Transverse colon (tissue), 4 donors: ENCODE data around the gene ACTR1B. TPM values are rescaled to one million over a fixed set of nuclear protein-coding genes. Genes with fewer than 3 reads are reported as not detected.
"Not testable (repeated sequence)": the region's sequence is repeated elsewhere in the genome, so short reads cannot be mapped to it uniquely, and the experiment has no call there.

Source experiments
- DNase-seq: peaks from one replicate; pipeline ENCODE4 v3.0.0-alpha.2; 2019
- H3K27ac ChIP-seq, 4 donors: fragments of 200-600 bp; sonication (generic); 2 replicates each; pipeline ENCODE4 v1.5.1; 2016 to 2018; ENCODE audit warnings: inconsistent platforms in 4 of 4
- H3K27me3 ChIP-seq: fragments of 200-600 bp; sonication (generic); 2 replicates; pipeline ENCODE4 v1.5.1; 2017; ENCODE audit warnings: inconsistent platforms
- H3K36me3 ChIP-seq, 4 donors: fragments of 200-600 bp; sonication (generic); 2 replicates each; pipeline ENCODE4 v1.5.1; 2017 to 2019; ENCODE audit warnings: inconsistent platforms in 4 of 4
- H3K4me1 ChIP-seq, 4 donors: fragments of 200-600 bp; sonication (generic); 2 replicates each; pipeline ENCODE4 v1.5.1; 2017 to 2020; ENCODE audit warnings: inconsistent platforms in 4 of 4
- H3K4me3 ChIP-seq, 4 donors: fragments of 200-600 bp; sonication (generic); 1 replicate in 1 of 4; 2 replicates in 3 of 4; pipeline versions ENCODE4 v1.5.1 to v1.6.1; 2017 to 2019; ENCODE audit warnings: inconsistent platforms in 4 of 4
- H3K9me3 ChIP-seq, 2 donors: fragments of 200-600 bp; sonication (generic); 2 replicates each; pipeline ENCODE4 v1.5.1; 2017 to 2019; ENCODE audit warnings: inconsistent platforms in 2 of 2
- EP300 ChIP-seq: sonication (generic); formaldehyde crosslinking; IDR thresholded peaks from one replicate; pipeline ENCODE4 v1.6.1; 2017; ENCODE audit warnings: antibody characterized with exemption, low read depth
- POLR2A ChIP-seq: fragments of 450-650 bp; IDR thresholded peaks from one replicate; pipeline ENCODE4 v1.6.1; 2016; ENCODE audit warnings: antibody characterized with exemption, mild to moderate bottlenecking, moderate library complexity
- POLR2AphosphoS5 ChIP-seq, 3 donors: sonication (generic); formaldehyde crosslinking; IDR thresholded peaks; one replicate each; pipeline ENCODE4 v1.6.1; 2016; ENCODE audit warnings: antibody characterized with exemption in 3 of 3
- WGBS, 2 donors: methylation state at CpG; one replicate each; pipeline ENCODE4 v1.1.5; 2018; ENCODE audit warnings: low coverage in 1 of 2; 5-methylcytosine and 5-hydroxymethylcytosine counted together
- in situ Hi-C, 4 donors: fragments of 200-750 bp; cut with MboI; loops; one replicate each; pipeline versions ENCODE4 v1.15.0 to v1.15.1; 2017; ENCODE audit warnings: low sequenced_read_pairs in 3 of 4, low pct_ligation_motif_present in 1 of 4, low pct_unique_long_range_greater_than_20kb in 1 of 4
- intact Hi-C: fragments of 100-400 bp; cut with DNase I; formaldehyde crosslinking; loops from one replicate; pipeline ENCODE4 v1.15.1; 2023; ENCODE audit warnings: low total_unique reads
- small RNA-seq, 4 donors: library from RNA; depleted of rRNA; stranded (forward); fragments of <200 nt; gene quantifications; one replicate each; pipeline ENCODE3, GENCODE V24; 2016
- total RNA-seq, 4 donors: library from RNA; depleted of rRNA; stranded (reverse); fragments of >200 nt; gene quantifications; one replicate each; pipeline ENCODE4 v1.1.0, GENCODE V29; 2016
- TF ChIP-seq, protein P1 (sequence below), 5 experiments: fragments of 200-600 bp in 3 of 5; fragments of 450-650 bp in 2 of 5; sonication (generic) in 3 of 5; IDR thresholded peaks; 1 replicate in 2 of 5; 2 replicates in 3 of 5; pipeline ENCODE4 v1.5.1; 2016 to 2017; ENCODE audit warnings: antibody characterized with exemption in 5 of 5, inconsistent platforms in 3 of 5, mild to moderate bottlenecking in 2 of 5, moderate library complexity in 1 of 5

ACTR1B gene
- total RNA-seq, 4 donors from 2014 or later, result 66.8 to 157 (median 119) TPM

GRCh38 chr2:97617911-97618310 is 45.9 kb downstream of the ACTR1B start:
- TF ChIP-seq EP300, result no peak
- no peak for TF ChIP-seq POLR2AphosphoS5 (IDR thresholded peaks at IDR 0.05)
- no peak for TF ChIP-seq POLR2A
- TF ChIP-seq, protein P1, sequence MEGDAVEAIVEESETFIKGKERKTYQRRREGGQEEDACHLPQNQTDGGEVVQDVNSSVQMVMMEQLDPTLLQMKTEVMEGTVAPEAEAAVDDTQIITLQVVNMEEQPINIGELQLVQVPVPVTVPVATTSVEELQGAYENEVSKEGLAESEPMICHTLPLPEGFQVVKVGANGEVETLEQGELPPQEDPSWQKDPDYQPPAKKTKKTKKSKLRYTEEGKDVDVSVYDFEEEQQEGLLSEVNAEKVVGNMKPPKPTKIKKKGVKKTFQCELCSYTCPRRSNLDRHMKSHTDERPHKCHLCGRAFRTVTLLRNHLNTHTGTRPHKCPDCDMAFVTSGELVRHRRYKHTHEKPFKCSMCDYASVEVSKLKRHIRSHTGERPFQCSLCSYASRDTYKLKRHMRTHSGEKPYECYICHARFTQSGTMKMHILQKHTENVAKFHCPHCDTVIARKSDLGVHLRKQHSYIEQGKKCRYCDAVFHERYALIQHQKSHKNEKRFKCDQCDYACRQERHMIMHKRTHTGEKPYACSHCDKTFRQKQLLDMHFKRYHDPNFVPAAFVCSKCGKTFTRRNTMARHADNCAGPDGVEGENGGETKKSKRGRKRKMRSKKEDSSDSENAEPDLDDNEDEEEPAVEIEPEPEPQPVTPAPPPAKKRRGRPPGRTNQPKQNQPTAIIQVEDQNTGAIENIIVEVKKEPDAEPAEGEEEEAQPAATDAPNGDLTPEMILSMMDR (IDR thresholded peaks at IDR 0.05), result no peak
- intact Hi-C loops, result no loop called here
- Histone ChIP-seq H3K4me3 (no peak overlapping the region), H3K4me1 (no peaks in the 10 kb centered on the region), H3K27ac (no peak overlapping the region), H3K27me3 (no peaks in the 10 kb centered on the region), H3K36me3 (no peaks in the 10 kb centered on the region), H3K9me3 (no peaks in the 10 kb centered on the region)
- in situ Hi-C loops, result no loop called here
- WGBS, 2 donors, result 86% methylated on average over 6 of the region's 6 CpGs; no CpG with 5 or more reads in 1 of the 2 donors
- no peak for DNase-seq

- H3K9me3 ChIP-seq, result not testable (repeated sequence)
- 83% methylated on average over 1 of the region's 8 CpGs; no CpG with 5 or more reads in 1 of the 2 donors for WGBS, 2 donors
Observed at GRCh38 chr2:97615746-97616145, 48.1 kb downstream of the ACTR1B start.

GRCh38 chr2:97611895-97612294 is 51.9 kb downstream of the ACTR1B start:
- in situ Hi-C loops, H3K9me3 ChIP-seq, DNase-seq, H3K27ac ChIP-seq, H3K36me3 ChIP-seq, H3K4me1 ChIP-seq, H3K4me3 ChIP-seq, H3K27me3 ChIP-seq, intact Hi-C loops: not testable (repeated sequence)
- no CpG with 5 or more reads among the region's 7 CpGs for WGBS, 2 donors

More at GRCh38 chr2:97615746-97616145, 48.1 kb downstream of the ACTR1B start:
- H3K36me3 ChIP-seq, intact Hi-C loops, H3K4me1 ChIP-seq, H3K27ac ChIP-seq, in situ Hi-C loops, H3K27me3 ChIP-seq, DNase-seq, H3K4me3 ChIP-seq: not testable (repeated sequence)

DNA sequence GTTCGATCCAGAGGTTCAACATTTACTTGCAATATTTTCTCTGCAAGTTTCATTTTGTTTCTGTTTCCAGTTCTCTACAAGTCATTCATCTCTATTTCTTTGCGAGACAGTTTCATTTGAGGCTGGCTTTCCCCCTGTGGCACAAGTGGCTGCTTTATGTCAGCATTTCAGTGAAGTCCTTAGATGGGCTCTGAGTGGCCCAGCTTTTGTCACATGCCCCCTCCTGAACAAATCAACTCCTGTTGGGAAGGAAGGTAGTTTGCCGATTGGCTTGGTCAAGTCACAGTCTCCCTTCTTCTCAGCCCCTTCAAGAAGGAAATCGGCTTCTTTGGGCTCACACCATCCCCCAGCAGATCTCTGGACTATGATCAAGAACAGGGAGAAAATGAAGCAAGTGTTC is 55.1 kb downstream of the ACTR1B start:
- H3K9me3 ChIP-seq, H3K4me3 ChIP-seq, H3K27me3 ChIP-seq, H3K27ac ChIP-seq, H3K36me3 ChIP-seq, intact Hi-C loops, DNase-seq, in situ Hi-C loops, H3K4me1 ChIP-seq: not testable (repeated sequence)
- 77 to 80% methylated on average over 2 to 4 of the region's 4 CpGs for WGBS, 2 donors

Small RNA genes lying within 50 kb of the gene (small RNA-seq; reads per million reads assigned to genes)
- gene RNU4-8P, result 0 to 0.35 (median 0.14) reads per million in 4 donors

Other genes with a start within 250 kb of the ACTR1B start
- gene ANKRD36B, start 74.2 kb downstream of the ACTR1B start, total RNA-seq, result 10 to 100 TPM; 26.6 to 98.7 (median 87.2) TPM
- 100 to 1,000 TPM; 464 to 811 (median 612) TPM for gene COX5B, start 18.0 kb downstream of the ACTR1B start, total RNA-seq
- 10 to 100 TPM; 13.8 to 27.3 (median 17.9) TPM for gene C2orf92, start 5.7 kb upstream of the ACTR1B start, total RNA-seq
- 10 to 100 TPM in 2 of 4 donors, 1 to 10 TPM in 2; 2.6 to 16.1 (median 12.0) TPM for gene ZAP70, start 49.5 kb upstream of the ACTR1B start, total RNA-seq